ENCODE data around the gene ATAT1. TPM values are rescaled to one million over a fixed set of nuclear protein-coding genes. Genes with fewer than 3 reads are reported as not detected.

Gene ATAT1
- total and polyA plus RNA-seq, 2 experiments from 2014 or later: 12.8 to 23.0 TPM

GRCh38 chr6:30683980-30684338 lies 57.3 kb downstream of the ATAT1 start (continued):
- no peak for TF ChIP-seq ETS1 (IDR thresholded peaks at IDR 0.05)

- Mint-ChIP-seq H3K27me3 (ENCODE audit: insufficient read depth, low read depth, poor library complexity) (peaks cover 29% of the 10 kb centered on the region), H3K27ac (no peak overlapping the region), H3K36me3 (ENCODE audit: low read depth) (peaks cover 17% of the 10 kb centered on the region), H3K9me3 (no peaks in the 10 kb centered on the region; the same call in 2 of the 3 replicates), H3K4me1 (peaks cover 65% of the 10 kb centered on the region), H3K4me3 (peak overlapping the region; percentile 81)
- Histone ChIP-seq H3K36me3 (ENCODE audit: insufficient read depth) (no peaks in the 10 kb centered on the region), H3K4me1 (ENCODE audit: insufficient read depth) (peaks cover 45% of the 10 kb centered on the region), H3K79me2 (replicated peaks; ENCODE audit: insufficient read depth) (peaks cover 22% of the 10 kb centered on the region), H3K27me3 (ENCODE audit: insufficient read depth) (0 out of 2 replicates have a peak, but pooled peaks cover 5% of the 10 kb centered on the region), H3K4me3 (peak overlapping the region; percentile 45), H3K9me2 (ENCODE audit: insufficient read depth) (no peaks in the 10 kb centered on the region), H3K27ac (ENCODE audit: low read depth) (no peak overlapping the region), H3K4me2 (peak overlapping the region; percentile 98), H4K20me1 (replicated peaks; ENCODE audit: insufficient read depth) (no peaks in the 10 kb centered on the region; the same call in 1 of the 2 replicates), H2AFZ (no peak overlapping the region), H3F3A (replicated peaks; ENCODE audit: low read depth) (0 out of 2 replicates have a peak, but pooled peaks cover 9% of the 10 kb centered on the region)
- ATAC-seq: no peak
- DNase-seq (ENCODE audit: low spot score): no peak
- TF ChIP-seq POLR2AphosphoS5 (IDR thresholded peaks at IDR 0.05; ENCODE audit: low read depth): no peak
Observed at GRCh38 chr6:30684386-30685156, 57.9 kb downstream of the ATAT1 start.

- peaks cover 49% of the 10 kb centered on the region for H3K4me1 ChIP-seq (ENCODE audit: insufficient read depth)
- TF ChIP-seq ZNF114 (CRISPR knock-in tag; IDR thresholded peaks at IDR 0.05): no peak
- peak in 1 of 2 experiments; percentile 31; a peak in 2 of 4 replicates for TF ChIP-seq CTCF (conservative IDR thresholded peaks at IDR 0.05; ENCODE audit: low read depth in 2 of 2)
- ATAC-seq: no peak
- H3K9me2 ChIP-seq (ENCODE audit: insufficient read depth): no peaks in the 10 kb centered on the region
- H4K20me1 ChIP-seq (replicated peaks; ENCODE audit: insufficient read depth): no peaks in the 10 kb centered on the region
- H2AFZ ChIP-seq: no peak overlapping the region
- H3K4me3 Mint-ChIP-seq: peak overlapping the region; percentile 81
- peak overlapping the region; percentile 98 for H3K4me2 ChIP-seq
- peaks cover 69% of the 10 kb centered on the region for H3K4me1 Mint-ChIP-seq
- H3K27ac Mint-ChIP-seq: no peak overlapping the region
- DNase-seq (ENCODE audit: low spot score): peak; percentile 48
- peaks cover 16% of the 10 kb centered on the region for H3F3A ChIP-seq (replicated peaks; ENCODE audit: low read depth)
- H3K79me2 ChIP-seq (replicated peaks; ENCODE audit: insufficient read depth): peaks cover 22% of the 10 kb centered on the region
- H3K36me3 ChIP-seq (ENCODE audit: insufficient read depth): no peaks in the 10 kb centered on the region
- H3K4me3 ChIP-seq: peak overlapping the region; percentile 99
- H3K36me3 Mint-ChIP-seq (ENCODE audit: low read depth): peaks cover 19% of the 10 kb centered on the region
- H3K27me3 ChIP-seq (ENCODE audit: insufficient read depth): 0 out of 2 replicates have a peak, but pooled peaks cover 5% of the 10 kb centered on the region
- no peaks in the 10 kb centered on the region; the same call in 2 of the 3 replicates for H3K9me3 Mint-ChIP-seq
- no peak overlapping the region for H3K27ac ChIP-seq (ENCODE audit: low read depth)
- H3K27me3 Mint-ChIP-seq (ENCODE audit: insufficient read depth, low read depth, poor library complexity): peaks cover 31% of the 10 kb centered on the region
Observed at GRCh38 chr6:30685157-30686008, 58.7 kb downstream of the ATAT1 start.
